Measurements from ENCODE around the gene BMX.

Gene BMX

GRCh38 chrX:15514279-15514678 is 13.7 kb downstream of the BMX start:
- TF ChIP-seq MYC (IDR thresholded peaks at IDR 0.05; ENCODE audit: low read depth, low read length) (no peak), MAX (IDR thresholded peaks at IDR 0.05; ENCODE audit: low read depth, low read length) (no peak), CTCF (IDR thresholded peaks at IDR 0.05; ENCODE audit: low read depth, low read length) (no peak), POLR2A (IDR thresholded peaks at IDR 0.05; ENCODE audit: extremely low read depth, insufficient read length) (no peak)
- no peak for DNase-seq (ENCODE audit: low read depth)
- no peak overlapping the region for H3K4me3 ChIP-seq (ENCODE audit: low read depth, low read length)

GRCh38 chrX:15515931-15516330 is 15.3 kb downstream of the BMX start:
- DNase-seq (ENCODE audit: low read depth), result no peak
- H3K4me3 ChIP-seq (ENCODE audit: low read depth, low read length), result no peak overlapping the region
- no peak for TF ChIP-seq MAX (IDR thresholded peaks at IDR 0.05; ENCODE audit: low read depth, low read length)
- no peak for TF ChIP-seq CTCF (IDR thresholded peaks at IDR 0.05; ENCODE audit: low read depth, low read length)
- TF ChIP-seq MYC (IDR thresholded peaks at IDR 0.05; ENCODE audit: low read depth, low read length), result no peak
- no peak for TF ChIP-seq POLR2A (IDR thresholded peaks at IDR 0.05; ENCODE audit: extremely low read depth, insufficient read length)

- H3K4me3 ChIP-seq (ENCODE audit: low read depth, low read length), result no peak overlapping the region
- DNase-seq (ENCODE audit: low read depth), result no peak
- TF ChIP-seq POLR2A (IDR thresholded peaks at IDR 0.05; ENCODE audit: extremely low read depth, insufficient read length), result no peak
Measured at GRCh38 chrX:15522464-15522863, 21.9 kb downstream of the BMX start.

DNA sequence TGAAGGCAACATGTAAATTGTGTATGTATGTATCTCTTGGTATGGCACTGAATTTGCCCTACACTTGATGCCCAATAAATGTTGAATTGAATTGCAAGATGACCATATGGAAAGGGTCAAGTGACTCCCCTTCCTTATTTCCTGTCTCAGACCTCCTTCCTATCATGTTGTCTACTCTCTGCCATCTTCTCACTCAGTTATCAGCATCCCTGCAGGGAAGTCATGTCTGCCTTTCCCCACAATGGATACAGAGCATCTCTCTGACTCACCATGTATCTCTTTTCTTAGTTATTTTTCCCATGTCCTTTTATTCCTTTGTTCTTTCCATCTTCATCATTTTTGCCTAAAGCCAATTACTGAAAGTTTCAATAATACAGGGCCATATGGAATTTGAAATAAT is 22.5 kb downstream of the BMX start:
- DNase-seq (ENCODE audit: low read depth), result no peak
- no peak overlapping the region for H3K4me3 ChIP-seq (ENCODE audit: low read depth, low read length)
- TF ChIP-seq MYC (IDR thresholded peaks at IDR 0.05; ENCODE audit: low read depth, low read length) (no peak), CTCF (IDR thresholded peaks at IDR 0.05; ENCODE audit: low read depth, low read length) (no peak), POLR2A (IDR thresholded peaks at IDR 0.05; ENCODE audit: extremely low read depth, insufficient read length) (no peak), MAX (IDR thresholded peaks at IDR 0.05; ENCODE audit: low read depth, low read length) (no peak)

- no peak overlapping the region for H3K4me3 ChIP-seq (ENCODE audit: low read depth, low read length)
- no peak for DNase-seq (ENCODE audit: low read depth)
- TF ChIP-seq MAX (IDR thresholded peaks at IDR 0.05; ENCODE audit: low read depth, low read length), result no peak
- no peak for TF ChIP-seq CTCF (IDR thresholded peaks at IDR 0.05; ENCODE audit: low read depth, low read length)
- TF ChIP-seq POLR2A (IDR thresholded peaks at IDR 0.05; ENCODE audit: extremely low read depth, insufficient read length), result no peak
Measured at GRCh38 chrX:15524417-15524816, 23.8 kb downstream of the BMX start.

GRCh38 chrX:15525664-15526416 is 25.2 kb downstream of the BMX start:
- no peak for TF ChIP-seq MYC (IDR thresholded peaks at IDR 0.05; ENCODE audit: low read depth, low read length)
- TF ChIP-seq POLR2A (IDR thresholded peaks at IDR 0.05; ENCODE audit: extremely low read depth, insufficient read length), result no peak
- no peak for TF ChIP-seq CTCF (IDR thresholded peaks at IDR 0.05; ENCODE audit: low read depth, low read length)
- TF ChIP-seq MAX (IDR thresholded peaks at IDR 0.05; ENCODE audit: low read depth, low read length), result no peak
- DNase-seq (ENCODE audit: low read depth), result no peak
- H3K4me3 ChIP-seq (ENCODE audit: low read depth, low read length), result no peak overlapping the region
